Dendritic cell treated with granulocyte-macrophage colony-stimulating factor and Interleukin-4, amounts not matched to agents 40 ng/mL and 50 ng/mL, for 4 days (primary cell): ENCODE data around the gene PSMB3.
A peak's percentile ranks its signal among the peaks of the same experiment; 100 is the strongest.
"Not testable (repeated sequence)": the region's sequence is repeated elsewhere in the genome, so short reads cannot be mapped to it uniquely, and the experiment has no call there.

Experiments used
- H3K27ac Mint-ChIP-seq: one replicate; pipeline ENCODE4 v1.8.0; 2022; ENCODE audit warnings: mild to moderate bottlenecking, mixed read lengths
- H3K27me3 Mint-ChIP-seq: one replicate; pipeline ENCODE4 v1.8.0; 2022; ENCODE audit warnings: mild to moderate bottlenecking, mixed read lengths
- H3K36me3 Mint-ChIP-seq: one replicate; pipeline ENCODE4 v1.8.0; 2022; ENCODE audit warnings: low read depth, mixed read lengths
- H3K4me1 Mint-ChIP-seq: one replicate; pipeline ENCODE4 v1.8.0; 2022; ENCODE audit warnings: low read depth, mixed read lengths
- H3K4me3 Mint-ChIP-seq: one replicate; pipeline ENCODE4 v1.8.0; 2022; ENCODE audit warnings: mild to moderate bottlenecking, moderate library complexity, mixed read lengths
- H3K9me3 Mint-ChIP-seq: one replicate; pipeline ENCODE4 v1.8.0; 2022; ENCODE audit warnings: mixed read lengths
- intact Hi-C: fragments of 100-400 bp; cut with micrococcal nuclease; formaldehyde crosslinking; loops from one replicate; pipeline ENCODE4 v1.15.0; 2022

PSMB3 gene

GRCh38 chr17:38725066-38725465 is 27.5 kb upstream of the PSMB3 start:
- H3K36me3 Mint-ChIP-seq = peaks cover 81% of the 10 kb centered on the region
- H3K4me1 Mint-ChIP-seq = peaks cover 73% of the 10 kb centered on the region
- peak overlapping the region; percentile 21 for H3K27ac Mint-ChIP-seq
- H3K4me3 Mint-ChIP-seq = no peak overlapping the region
- H3K27me3 Mint-ChIP-seq = no peaks in the 10 kb centered on the region
- intact Hi-C loops = no loop called here
- no peaks in the 10 kb centered on the region for H3K9me3 Mint-ChIP-seq

DNA sequence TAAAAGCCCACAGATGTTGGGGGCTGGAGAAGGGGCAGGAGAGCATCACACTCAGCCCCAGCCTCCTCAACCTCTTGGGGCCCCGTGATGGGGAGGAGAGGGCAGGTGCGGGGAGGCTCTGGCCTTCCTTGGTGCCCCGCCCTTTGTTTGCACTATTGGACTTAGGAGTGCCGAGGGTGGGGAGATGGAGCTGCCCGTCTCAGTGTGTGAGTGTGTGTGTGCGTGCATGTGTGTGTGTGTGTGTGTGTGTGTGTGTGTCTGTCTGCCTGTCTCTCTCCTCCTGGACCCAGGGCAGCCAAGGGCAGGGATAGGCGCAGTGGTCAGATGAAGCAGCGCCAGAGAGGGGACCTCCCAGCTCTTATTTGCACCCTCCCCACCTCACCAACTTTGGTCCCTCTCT is 26.4 kb upstream of the PSMB3 start:
- H3K9me3 Mint-ChIP-seq, H3K27ac Mint-ChIP-seq, H3K4me3 Mint-ChIP-seq, intact Hi-C loops, H3K27me3 Mint-ChIP-seq: not testable (repeated sequence)
- peaks cover 74% of the 10 kb centered on the region for H3K4me1 Mint-ChIP-seq
- H3K36me3 Mint-ChIP-seq = peaks cover 77% of the 10 kb centered on the region

GRCh38 chr17:38727736-38728135 is 24.8 kb upstream of the PSMB3 start:
- Mint-ChIP-seq H3K27ac (peak overlapping the region; percentile 79), H3K27me3 (no peaks in the 10 kb centered on the region), H3K4me3 (no peak overlapping the region), H3K36me3 (peaks cover 72% of the 10 kb centered on the region), H3K9me3 (no peaks in the 10 kb centered on the region), H3K4me1 (peaks cover 87% of the 10 kb centered on the region)
- intact Hi-C loops = no loop called here

GRCh38 chr17:38728290-38728831 is 24.2 kb upstream of the PSMB3 start:
- Mint-ChIP-seq H3K36me3 (peaks cover 72% of the 10 kb centered on the region), H3K27ac (peak overlapping the region; percentile 79), H3K27me3 (no peaks in the 10 kb centered on the region), H3K9me3 (no peaks in the 10 kb centered on the region), H3K4me1 (peaks cover 87% of the 10 kb centered on the region), H3K4me3 (peak overlapping the region; percentile 5)
- intact Hi-C loops = no loop called here

- no peaks in the 10 kb centered on the region for H3K27me3 Mint-ChIP-seq
- intact Hi-C loops = no loop called here
Measured at GRCh38 chr17:38729368-38729885, 23.1 kb upstream of the PSMB3 start.

GRCh38 chr17:38729886-38730525 is 22.5 kb upstream of the PSMB3 start, which contains the start of gene CISD3:
Gene CISD3, plus strand, starts transcription at chr17:38730341. Its CDS starts 18 bp downstream, at chr17:38730359.
- intact Hi-C loops = loop anchor here (1.0 to 10.0 kb wide), 3 partner anchors 22 to 175 kb away; partner anchors contain the start of gene PSMB3
- Mint-ChIP-seq H3K9me3 (no peaks in the 10 kb centered on the region), H3K27me3 (no peaks in the 10 kb centered on the region), H3K4me1 (peaks cover 86% of the 10 kb centered on the region), H3K36me3 (peaks cover 71% of the 10 kb centered on the region), H3K4me3 (peak within 1 kb of the TSS; percentile 90), H3K27ac (peak within 1 kb of the TSS; percentile 89)

More at GRCh38 chr17:38729368-38729885, 23.1 kb upstream of the PSMB3 start:
- Mint-ChIP-seq H3K9me3 (no peaks in the 10 kb centered on the region), H3K36me3 (peaks cover 74% of the 10 kb centered on the region), H3K27ac (peak overlapping the region; percentile 79), H3K4me1 (peaks cover 88% of the 10 kb centered on the region), H3K4me3 (peak overlapping the region; percentile 46)

- peak overlapping the region; percentile 89 for H3K27ac Mint-ChIP-seq
- peak overlapping the region; percentile 90 for H3K4me3 Mint-ChIP-seq
- H3K27me3 Mint-ChIP-seq = peaks cover 4% of the 10 kb centered on the region
- intact Hi-C loops = loop anchor here (1.0 to 10.0 kb wide), 3 partner anchors 22 to 176 kb away; partner anchors contain the start of gene PSMB3
- peaks cover 87% of the 10 kb centered on the region for H3K4me1 Mint-ChIP-seq
- no peaks in the 10 kb centered on the region for H3K9me3 Mint-ChIP-seq
- peaks cover 64% of the 10 kb centered on the region for H3K36me3 Mint-ChIP-seq
Measured at GRCh38 chr17:38730526-38731379, 21.8 kb upstream of the PSMB3 start.

GRCh38 chr17:38731526-38732294 is 20.8 kb upstream of the PSMB3 start:
- H3K4me3 Mint-ChIP-seq = peak overlapping the region; percentile 90
- H3K9me3 Mint-ChIP-seq = no peaks in the 10 kb centered on the region

GRCh38 chr17:38732376-38733281 is 19.9 kb upstream of the PSMB3 start:
- peaks cover 10% of the 10 kb centered on the region for H3K27me3 Mint-ChIP-seq
- peak overlapping the region; percentile 89 for H3K27ac Mint-ChIP-seq
- peaks cover 70% of the 10 kb centered on the region for H3K4me1 Mint-ChIP-seq
- intact Hi-C loops = loop anchor here (10.0 kb wide), 1 partner anchor 178 kb away; no protein-coding TSS in a partner anchor
- H3K4me3 Mint-ChIP-seq = peak overlapping the region; percentile 90
- peaks cover 46% of the 10 kb centered on the region for H3K36me3 Mint-ChIP-seq
- no peaks in the 10 kb centered on the region for H3K9me3 Mint-ChIP-seq

More at GRCh38 chr17:38731526-38732294, 20.8 kb upstream of the PSMB3 start:
- intact Hi-C loops = loop anchor here (10.0 kb wide), 1 partner anchor 177 kb away; no protein-coding TSS in a partner anchor
- Mint-ChIP-seq H3K27me3 (peaks cover 7% of the 10 kb centered on the region), H3K4me1 (peaks cover 77% of the 10 kb centered on the region), H3K36me3 (peaks cover 54% of the 10 kb centered on the region), H3K27ac (peak overlapping the region; percentile 89)

GRCh38 chr17:38733282-38733981 is 19.1 kb upstream of the PSMB3 start:
- Mint-ChIP-seq H3K9me3 (no peaks in the 10 kb centered on the region), H3K4me1 (peaks cover 62% of the 10 kb centered on the region), H3K36me3 (peaks cover 38% of the 10 kb centered on the region), H3K27ac (peak overlapping the region; percentile 28), H3K4me3 (no peak overlapping the region), H3K27me3 (peaks cover 16% of the 10 kb centered on the region)
- intact Hi-C loops = loop anchor here (10.0 kb wide), 1 partner anchor 179 kb away; no protein-coding TSS in a partner anchor

DNA sequence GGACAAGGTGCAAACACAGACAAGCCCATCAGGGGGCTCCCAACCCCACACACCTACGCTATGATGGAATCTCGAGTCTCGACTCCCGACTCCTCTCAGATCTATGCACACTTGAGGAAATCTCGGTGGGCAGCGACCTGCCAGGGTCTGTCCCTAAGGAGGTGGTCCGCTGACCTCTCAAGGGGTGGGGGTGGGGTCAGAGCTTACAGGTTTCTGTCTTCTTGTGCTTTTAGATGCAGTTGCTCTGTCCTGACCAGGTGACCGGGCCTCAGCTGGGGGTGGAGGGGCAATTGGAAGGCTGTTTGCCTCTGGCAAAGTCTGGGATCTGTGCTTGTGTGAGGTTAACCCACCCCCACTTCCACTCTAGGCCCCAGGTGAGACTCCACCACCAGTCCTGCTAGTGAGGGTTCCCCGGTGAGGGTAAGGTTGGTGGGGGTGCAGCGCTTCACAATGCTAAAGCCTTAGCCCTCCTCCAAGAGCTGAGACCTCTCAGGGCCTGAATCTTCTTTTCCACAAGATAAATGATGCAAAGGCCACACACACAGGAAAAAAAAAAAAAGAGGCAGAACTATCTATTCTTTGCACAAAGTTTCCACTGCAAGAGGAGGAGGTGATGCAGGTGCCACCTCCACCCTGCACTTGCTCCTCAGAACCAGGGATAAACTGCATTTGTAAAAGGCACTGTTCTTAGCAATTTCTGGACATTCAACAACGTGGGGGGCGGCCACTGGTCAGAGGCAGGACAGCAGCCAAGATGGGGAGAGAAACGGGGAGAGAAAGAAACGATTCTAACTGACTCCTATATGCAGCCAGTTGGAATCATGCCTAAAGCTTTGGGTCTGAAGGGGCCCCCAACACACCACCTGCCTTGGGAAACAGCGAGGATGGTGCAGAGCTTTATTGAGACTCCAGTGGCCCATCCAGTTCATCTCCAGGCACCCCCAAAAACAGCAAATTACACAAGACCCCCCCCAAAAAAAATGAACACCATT is 18.3 kb upstream of the PSMB3 start:
- peaks cover 38% of the 10 kb centered on the region for H3K36me3 Mint-ChIP-seq
- intact Hi-C loops = loop anchor here (2.0 to 10.0 kb wide), 2 partner anchors 65 to 179 kb away; no protein-coding TSS in a partner anchor
- peaks cover 53% of the 10 kb centered on the region for H3K4me1 Mint-ChIP-seq
- no peaks in the 10 kb centered on the region for H3K9me3 Mint-ChIP-seq
- H3K27me3 Mint-ChIP-seq = peaks cover 23% of the 10 kb centered on the region
- no peak overlapping the region for H3K4me3 Mint-ChIP-seq
- peak overlapping the region; percentile 28 for H3K27ac Mint-ChIP-seq
